HEK293T (cell line): ENCODE data around the gene HIPK3.

ENCODE experiments used
- CTCF ChIA-PET: fragments of 350-600 bp; formaldehyde crosslinking; extraction: SDS; loops from one replicate; lab custom pipeline; 2021; ENCODE audit warnings: antibody characterized with exemption, inconsistent platforms; lab: Yijun Ruan, JAX
- POLR2A ChIA-PET: fragments of 350-600 bp; formaldehyde crosslinking; extraction: SDS; loops from one replicate; lab custom pipeline; 2020; ENCODE audit warnings: antibody characterized with exemption, inconsistent platforms; lab: Yijun Ruan, JAX
- DNase-seq: peaks from one replicate; pipeline ENCODE4 v3.0.0; 2012; ENCODE audit warnings: mixed read lengths; ENCODE audit errors: extremely low spot score
- ARNT ChIP-seq: fragments of 450-650 bp; IDR thresholded peaks from 2 replicates; pipeline ENCODE4 v1.6.1; 2017; ENCODE audit warnings: mild to moderate bottlenecking
- BHLHE40 ChIP-seq: fragments of 450-650 bp; IDR thresholded peaks from 2 replicates; pipeline ENCODE4 v1.6.1; 2016; ENCODE audit warnings: mild to moderate bottlenecking, moderate library complexity, borderline replicate concordance
- CTBP1 ChIP-seq: fragments of 450-650 bp; IDR thresholded peaks from 2 replicates; pipeline ENCODE4 v1.6.1; 2016; ENCODE audit warnings: borderline replicate concordance
- ELF4 ChIP-seq: fragments of 450-650 bp; IDR thresholded peaks from 2 replicates; pipeline ENCODE4 v1.6.1; 2017; ENCODE audit warnings: antibody characterized with exemption
- FOXA1 ChIP-seq: fragments of 450-650 bp; IDR thresholded peaks from 2 replicates; pipeline ENCODE4 v1.6.1; 2016; ENCODE audit warnings: mild to moderate bottlenecking
- FOXK2 ChIP-seq: fragments of 450-650 bp; IDR thresholded peaks from 2 replicates; pipeline ENCODE4 v1.6.1; 2016; ENCODE audit warnings: mild to moderate bottlenecking
- FOXM1 ChIP-seq: fragments of 450-650 bp; IDR thresholded peaks from 2 replicates; pipeline ENCODE4 v1.6.1; 2017; ENCODE audit warnings: mild to moderate bottlenecking, borderline replicate concordance
- HDGF ChIP-seq: fragments of 450-650 bp; IDR thresholded peaks from 2 replicates; pipeline ENCODE4 v1.6.1; 2017; ENCODE audit warnings: antibody characterized with exemption, borderline replicate concordance
- L3MBTL2 ChIP-seq: fragments of 450-650 bp; conservative IDR thresholded peaks from 2 replicates; pipeline ENCODE4 v1.6.1; 2016; ENCODE audit warnings: mild to moderate bottlenecking
- LEF1 ChIP-seq: fragments of 450-650 bp; IDR thresholded peaks from 2 replicates; pipeline ENCODE4 v1.6.1; 2017; ENCODE audit warnings: mild to moderate bottlenecking, borderline replicate concordance
- NFRKB ChIP-seq: fragments of 450-650 bp; IDR thresholded peaks from 2 replicates; pipeline ENCODE4 v1.6.1; 2016; ENCODE audit warnings: mild to moderate bottlenecking, moderate library complexity
- PKNOX1 ChIP-seq: fragments of 450-650 bp; IDR thresholded peaks from 2 replicates; pipeline ENCODE4 v1.6.1; 2016
- SP1 ChIP-seq: fragments of 450-650 bp; IDR thresholded peaks from 2 replicates; pipeline ENCODE4 v1.6.1; 2017
- SUZ12 ChIP-seq: fragments of 450-650 bp; IDR thresholded peaks from 2 replicates; pipeline ENCODE4 v1.6.1; 2016; ENCODE audit warnings: mild to moderate bottlenecking
- TARDBP ChIP-seq: fragments of 450-650 bp; IDR thresholded peaks from 2 replicates; pipeline ENCODE4 v1.6.1; 2016
- ZNF384 ChIP-seq: fragments of 450-650 bp; IDR thresholded peaks from 2 replicates; pipeline ENCODE4 v1.6.1; 2016

HIPK3 gene

GRCh38 chr11:33347490-33348125, 90.4 kb downstream of the HIPK3 start:
- peak; percentile 17 for DNase-seq
- POLR2A ChIA-PET = no interaction called here
- TF ChIP-seq ARNT (no peak), ZNF384 (no peak), FOXM1 (no peak), CTBP1 (no peak), LEF1 (no peak), TARDBP (no peak), PKNOX1 (no peak), ELF4 (no peak), SUZ12 (no peak), NFRKB (no peak), BHLHE40 (no peak), SP1 (no peak), FOXA1 (no peak)
- CTCF ChIA-PET = interaction anchor here (0.6 kb wide), 1 partner anchor 273 kb away, joined by 4 read pairs; no protein-coding TSS in a partner anchor

- ChIA-PET POLR2A (no interaction called here), CTCF (interaction anchor here (0.6 kb wide), 1 partner anchor 35 kb away, joined by 3 read pairs; no protein-coding TSS in a partner anchor)
- no peak for DNase-seq
- TF ChIP-seq ZNF384 = no peak
- TF ChIP-seq L3MBTL2 = no peak
- no peak for TF ChIP-seq SP1
- no peak for TF ChIP-seq ELF4
- TF ChIP-seq HDGF = no peak
- TF ChIP-seq FOXA1 = no peak
- no peak for TF ChIP-seq BHLHE40
- no peak for TF ChIP-seq FOXK2
- TF ChIP-seq PKNOX1 = no peak
- TF ChIP-seq ARNT = no peak
- TF ChIP-seq SUZ12 = no peak
- no peak for TF ChIP-seq NFRKB
- TF ChIP-seq LEF1 = no peak
- no peak for TF ChIP-seq FOXM1
- TF ChIP-seq TARDBP = no peak
- TF ChIP-seq CTBP1 = no peak
These were observed 93.1 kb downstream of the HIPK3 start for GRCh38 chr11:33350287-33350686.

- POLR2A ChIA-PET = no interaction called here
- no peak for DNase-seq
- TF ChIP-seq ZNF384 = no peak
- no peak for TF ChIP-seq PKNOX1
- TF ChIP-seq ARNT = no peak
- TF ChIP-seq TARDBP = no peak
- TF ChIP-seq FOXK2 = no peak
- no peak for TF ChIP-seq LEF1
- TF ChIP-seq FOXM1 = no peak
- no peak for TF ChIP-seq FOXA1
- no peak for TF ChIP-seq HDGF
- TF ChIP-seq ELF4 = no peak
- TF ChIP-seq SP1 = no peak
- no peak for TF ChIP-seq L3MBTL2
- no peak for TF ChIP-seq CTBP1
- CTCF ChIA-PET = no interaction called here
These were observed 101.1 kb downstream of the HIPK3 start for GRCh38 chr11:33358150-33358831.

DNA sequence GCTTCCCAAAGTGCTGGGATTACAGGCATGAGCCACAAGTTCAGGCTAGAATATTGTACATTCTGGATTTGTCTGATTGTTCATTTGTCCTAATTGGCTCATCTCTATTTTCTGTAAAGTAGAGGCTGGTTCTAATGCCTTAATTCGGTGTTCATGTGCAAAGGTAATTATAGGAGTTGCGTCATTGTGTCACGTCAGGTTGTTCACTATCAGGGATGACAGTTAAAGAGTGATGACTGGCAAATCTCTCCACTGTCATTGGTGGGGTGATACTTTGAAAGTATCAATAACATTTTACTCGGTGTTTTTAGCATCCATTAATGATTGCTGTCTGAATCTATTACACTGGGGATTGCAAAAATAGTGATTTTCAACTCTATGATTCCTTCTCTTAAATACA, 103.5 kb downstream of the HIPK3 start:
- no peak for DNase-seq
- ChIA-PET POLR2A (no interaction called here), CTCF (no interaction called here)
- TF ChIP-seq HDGF = no peak
- no peak for TF ChIP-seq ARNT
- TF ChIP-seq ZNF384 = no peak
- TF ChIP-seq SP1 = no peak
- TF ChIP-seq L3MBTL2 = no peak
- TF ChIP-seq FOXK2 = no peak
- TF ChIP-seq BHLHE40 = no peak
- TF ChIP-seq ELF4 = no peak
- TF ChIP-seq LEF1 = no peak
- TF ChIP-seq SUZ12 = no peak
- no peak for TF ChIP-seq NFRKB
- TF ChIP-seq FOXA1 = no peak

DNA sequence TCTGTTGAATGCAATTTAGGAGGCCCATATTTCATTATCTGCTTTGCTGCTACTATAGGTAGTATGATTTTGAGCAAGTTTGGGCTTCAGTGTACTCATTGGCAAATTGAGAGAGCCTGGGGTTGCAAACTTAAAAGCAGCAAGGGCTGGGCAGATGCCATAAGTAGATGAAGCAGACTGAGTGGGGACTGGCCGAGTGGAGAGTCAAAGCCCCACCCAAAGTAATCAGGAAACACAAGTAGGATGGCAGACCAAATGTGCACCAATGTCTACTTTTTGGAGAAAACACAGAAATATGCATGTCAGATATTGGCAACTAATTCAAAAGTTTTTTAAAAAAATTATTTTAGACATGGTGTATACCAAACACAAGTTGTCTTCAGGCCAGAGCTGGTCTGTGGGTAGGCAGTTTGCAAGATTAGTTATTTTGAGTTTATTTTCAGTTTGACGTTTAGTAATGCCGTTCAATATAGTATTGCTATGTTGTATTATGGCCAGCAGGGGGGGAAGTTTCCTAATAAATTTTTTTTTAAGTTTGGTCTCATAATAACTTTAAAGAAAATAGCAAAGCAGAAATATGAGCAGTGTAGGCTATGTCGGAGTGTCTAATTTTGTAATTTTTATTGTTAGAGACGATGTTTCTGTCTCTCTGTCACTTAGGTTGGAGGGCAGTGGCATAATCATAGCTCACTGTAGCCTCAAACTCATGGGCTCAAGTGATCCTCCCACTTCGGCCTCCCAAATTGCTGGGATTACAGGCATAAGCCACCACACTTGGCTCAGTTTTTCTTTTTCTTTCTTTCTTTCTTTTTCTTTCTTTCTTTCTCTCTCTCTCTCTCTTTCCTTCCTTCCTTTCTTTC, 105.1 kb downstream of the HIPK3 start:
- no peak for DNase-seq
- TF ChIP-seq FOXK2 = no peak
- TF ChIP-seq ZNF384 = peak; percentile 54; the same call in 1 of the 2 replicates
- POLR2A ChIA-PET = no interaction called here
- CTCF ChIA-PET = interaction anchor here (0.6 to 1.6 kb wide), 6 partner anchors 325 to 852 kb away, joined by 3 to 8 read pairs (median 4); partner anchors contain the start of gene CD59
